ENCODE data around the gene CAVIN3.

Gene CAVIN3

GRCh38 chr11:6326985-6327384, 6.7 kb upstream of the CAVIN3 start:
- TF ChIP-seq CTCF (IDR thresholded peaks at IDR 0.05; ENCODE audit: borderline replicate concordance, control extremely low read depth, extremely low read depth, insufficient read depth, missing control alignments) = no peak
- in situ Hi-C loops (cut with MboI; ENCODE audit: low sequenced_read_pairs, unreplicated experiment) = no loop called here
- DNase-seq (ENCODE audit: low spot score) = no peak

- in situ Hi-C loops (cut with MboI; ENCODE audit: low sequenced_read_pairs, unreplicated experiment) = no loop called here
- no peak for TF ChIP-seq CTCF (IDR thresholded peaks at IDR 0.05; ENCODE audit: borderline replicate concordance, control extremely low read depth, extremely low read depth, insufficient read depth, missing control alignments)
- DNase-seq (ENCODE audit: low spot score) = no peak
Observed at GRCh38 chr11:6326303-6326702, 6.0 kb upstream of the CAVIN3 start.

- no peak for DNase-seq (ENCODE audit: low spot score)
- in situ Hi-C loops (cut with MboI; ENCODE audit: low sequenced_read_pairs, unreplicated experiment) = loop anchor here (25.0 kb wide), 1 partner anchor 311 kb away; the partner anchor contains the start of gene OR56A4
- no peak for TF ChIP-seq CTCF (IDR thresholded peaks at IDR 0.05; ENCODE audit: borderline replicate concordance, control extremely low read depth, extremely low read depth, insufficient read depth, missing control alignments)
Observed at GRCh38 chr11:6323291-6323905, 3.1 kb upstream of the CAVIN3 start.

GRCh38 chr11:6321961-6322362, 1.7 kb upstream of the CAVIN3 start:
- no peak for DNase-seq (ENCODE audit: low spot score)
- no peak for TF ChIP-seq CTCF (IDR thresholded peaks at IDR 0.05; ENCODE audit: borderline replicate concordance, control extremely low read depth, extremely low read depth, insufficient read depth, missing control alignments)
- in situ Hi-C loops (cut with MboI; ENCODE audit: low sequenced_read_pairs, unreplicated experiment) = loop anchor here (25.0 kb wide), 1 partner anchor 310 kb away; the partner anchor contains the start of gene OR56A4

- no peak for DNase-seq (ENCODE audit: low spot score)
- no peak for TF ChIP-seq CTCF (IDR thresholded peaks at IDR 0.05; ENCODE audit: borderline replicate concordance, control extremely low read depth, extremely low read depth, insufficient read depth, missing control alignments)
- in situ Hi-C loops (cut with MboI; ENCODE audit: low sequenced_read_pairs, unreplicated experiment) = loop anchor here (25.0 kb wide), 1 partner anchor 309 kb away; the partner anchor contains the start of gene OR56A4
Observed at GRCh38 chr11:6321356-6321755, 1.1 kb upstream of the CAVIN3 start.

GRCh38 chr11:6319704-6320410, 444 bp downstream of the CAVIN3 start:
- in situ Hi-C loops (cut with MboI; ENCODE audit: low sequenced_read_pairs, unreplicated experiment) = loop anchor here (25.0 kb wide), 1 partner anchor 308 kb away; the partner anchor contains the start of gene OR56A4
- TF ChIP-seq CTCF (IDR thresholded peaks at IDR 0.05; ENCODE audit: borderline replicate concordance, control extremely low read depth, extremely low read depth, insufficient read depth, missing control alignments) = no peak
- peak; percentile 51 for DNase-seq (ENCODE audit: low spot score)
